Activated naive CD8-positive, alpha-beta T cell (primary cell): ENCODE data around the gene TRIM24.
"Not testable (repeated sequence)": the region's sequence is repeated elsewhere in the genome, so short reads cannot be mapped to it uniquely, and the experiment has no call there.

ENCODE experiments used
- H3K27ac Mint-ChIP-seq: one replicate; pipeline ENCODE4 v1.8.0; 2021; ENCODE audit warnings: mixed read lengths
- H3K27me3 Mint-ChIP-seq: one replicate; pipeline ENCODE4 v1.8.0; 2021; ENCODE audit warnings: mixed read lengths
- H3K36me3 Mint-ChIP-seq: one replicate; pipeline ENCODE4 v1.8.0; 2021; ENCODE audit warnings: mixed read lengths
- H3K4me1 Mint-ChIP-seq: one replicate; pipeline ENCODE4 v1.8.0; 2021; ENCODE audit warnings: low read depth, mixed read lengths
- H3K4me3 Mint-ChIP-seq: one replicate; pipeline ENCODE4 v1.8.0; 2021; ENCODE audit warnings: mild to moderate bottlenecking, mixed read lengths
- H3K9me3 Mint-ChIP-seq: one replicate; pipeline ENCODE4 v1.8.0; 2021; ENCODE audit warnings: low read depth, mixed read lengths

Gene TRIM24

GRCh38 chr7:138525757-138526156, 65.7 kb downstream of the TRIM24 start:
- no peaks in the 10 kb centered on the region for H3K4me1 Mint-ChIP-seq
- peaks cover 52% of the 10 kb centered on the region for H3K36me3 Mint-ChIP-seq
- H3K9me3 Mint-ChIP-seq = peaks cover 31% of the 10 kb centered on the region
- no peak overlapping the region for H3K27ac Mint-ChIP-seq
- no peaks in the 10 kb centered on the region for H3K27me3 Mint-ChIP-seq
- H3K4me3 Mint-ChIP-seq = no peak overlapping the region

GRCh38 chr7:138527746-138528223, 67.7 kb downstream of the TRIM24 start:
- Mint-ChIP-seq H3K36me3 (peaks cover 51% of the 10 kb centered on the region), H3K4me3 (no peak overlapping the region), H3K27ac (no peak overlapping the region), H3K9me3 (peaks cover 27% of the 10 kb centered on the region), H3K4me1 (peaks cover 2% of the 10 kb centered on the region), H3K27me3 (no peaks in the 10 kb centered on the region)

- peaks cover 50% of the 10 kb centered on the region for H3K36me3 Mint-ChIP-seq
- not testable (repeated sequence) for H3K4me1 Mint-ChIP-seq, H3K27ac Mint-ChIP-seq, H3K4me3 Mint-ChIP-seq, H3K27me3 Mint-ChIP-seq, H3K9me3 Mint-ChIP-seq
Observed at GRCh38 chr7:138536833-138537232, 76.8 kb downstream of the TRIM24 start.

- Mint-ChIP-seq H3K4me3 (no peak overlapping the region), H3K27ac (no peak overlapping the region), H3K4me1 (peaks cover 3% of the 10 kb centered on the region), H3K9me3 (peaks cover 3% of the 10 kb centered on the region), H3K36me3 (peaks cover 52% of the 10 kb centered on the region), H3K27me3 (no peaks in the 10 kb centered on the region)
Observed at GRCh38 chr7:138538518-138538917, 78.5 kb downstream of the TRIM24 start.

- H3K4me3 Mint-ChIP-seq = no peak overlapping the region
- H3K36me3 Mint-ChIP-seq = peaks cover 54% of the 10 kb centered on the region
- no peaks in the 10 kb centered on the region for H3K27me3 Mint-ChIP-seq
- H3K4me1 Mint-ChIP-seq = peaks cover 3% of the 10 kb centered on the region
- H3K27ac Mint-ChIP-seq = no peak overlapping the region
- H3K9me3 Mint-ChIP-seq = peaks cover 3% of the 10 kb centered on the region
Observed at GRCh38 chr7:138538997-138539644, 79.1 kb downstream of the TRIM24 start.

GRCh38 chr7:138542183-138542582, 82.1 kb downstream of the TRIM24 start:
- Mint-ChIP-seq H3K27me3 (no peaks in the 10 kb centered on the region), H3K27ac (peak overlapping the region; percentile 16), H3K9me3 (peaks cover 3% of the 10 kb centered on the region), H3K4me1 (peaks cover 3% of the 10 kb centered on the region), H3K36me3 (peaks cover 64% of the 10 kb centered on the region), H3K4me3 (no peak overlapping the region)

- H3K27me3 Mint-ChIP-seq = no peaks in the 10 kb centered on the region
- H3K36me3 Mint-ChIP-seq = peaks cover 67% of the 10 kb centered on the region
- no peak overlapping the region for H3K27ac Mint-ChIP-seq
- peaks cover 3% of the 10 kb centered on the region for H3K4me1 Mint-ChIP-seq
- H3K9me3 Mint-ChIP-seq = peaks cover 3% of the 10 kb centered on the region
- no peak overlapping the region for H3K4me3 Mint-ChIP-seq
Observed at GRCh38 chr7:138543739-138544138, 83.7 kb downstream of the TRIM24 start.

- Mint-ChIP-seq H3K27ac (no peak overlapping the region), H3K4me1 (peaks cover 3% of the 10 kb centered on the region), H3K36me3 (peaks cover 71% of the 10 kb centered on the region), H3K9me3 (peaks cover 8% of the 10 kb centered on the region), H3K4me3 (no peak overlapping the region), H3K27me3 (no peaks in the 10 kb centered on the region)
Observed at GRCh38 chr7:138545123-138545522, 85.1 kb downstream of the TRIM24 start.

- Mint-ChIP-seq H3K4me3 (no peak overlapping the region), H3K9me3 (peaks cover 11% of the 10 kb centered on the region), H3K27ac (no peak overlapping the region), H3K36me3 (peaks cover 71% of the 10 kb centered on the region), H3K4me1 (peaks cover 3% of the 10 kb centered on the region), H3K27me3 (no peaks in the 10 kb centered on the region)
Observed at GRCh38 chr7:138546064-138546619, 86.1 kb downstream of the TRIM24 start.

GRCh38 chr7:138546829-138547228, 86.8 kb downstream of the TRIM24 start:
- H3K36me3 Mint-ChIP-seq = peaks cover 70% of the 10 kb centered on the region
- no peak overlapping the region for H3K27ac Mint-ChIP-seq
- no peak overlapping the region for H3K4me3 Mint-ChIP-seq
- peaks cover 12% of the 10 kb centered on the region for H3K9me3 Mint-ChIP-seq
- H3K4me1 Mint-ChIP-seq = peaks cover 3% of the 10 kb centered on the region
- no peaks in the 10 kb centered on the region for H3K27me3 Mint-ChIP-seq

GRCh38 chr7:138549082-138549481, 89.0 kb downstream of the TRIM24 start:
- H3K4me3 Mint-ChIP-seq = no peak overlapping the region
- peaks cover 14% of the 10 kb centered on the region for H3K9me3 Mint-ChIP-seq
- H3K4me1 Mint-ChIP-seq = no peaks in the 10 kb centered on the region
- peaks cover 79% of the 10 kb centered on the region for H3K36me3 Mint-ChIP-seq
- no peaks in the 10 kb centered on the region for H3K27me3 Mint-ChIP-seq
- no peak overlapping the region for H3K27ac Mint-ChIP-seq

GRCh38 chr7:138550337-138550736, 90.3 kb downstream of the TRIM24 start:
- Mint-ChIP-seq H3K27ac (no peak overlapping the region), H3K36me3 (peaks cover 78% of the 10 kb centered on the region), H3K4me3 (no peak overlapping the region), H3K9me3 (peaks cover 14% of the 10 kb centered on the region), H3K27me3 (no peaks in the 10 kb centered on the region), H3K4me1 (no peaks in the 10 kb centered on the region)

- no peaks in the 10 kb centered on the region for H3K4me1 Mint-ChIP-seq
- H3K36me3 Mint-ChIP-seq = peaks cover 74% of the 10 kb centered on the region
- H3K9me3 Mint-ChIP-seq = peaks cover 14% of the 10 kb centered on the region
- H3K27me3 Mint-ChIP-seq = no peaks in the 10 kb centered on the region
- no peak overlapping the region for H3K27ac Mint-ChIP-seq
- no peak overlapping the region for H3K4me3 Mint-ChIP-seq
Observed at GRCh38 chr7:138551102-138551501, 91.0 kb downstream of the TRIM24 start.

- no peak overlapping the region for H3K4me3 Mint-ChIP-seq
- peaks cover 79% of the 10 kb centered on the region for H3K36me3 Mint-ChIP-seq
- no peaks in the 10 kb centered on the region for H3K4me1 Mint-ChIP-seq
- no peaks in the 10 kb centered on the region for H3K27me3 Mint-ChIP-seq
- no peak overlapping the region for H3K27ac Mint-ChIP-seq
- peaks cover 21% of the 10 kb centered on the region for H3K9me3 Mint-ChIP-seq
Observed at GRCh38 chr7:138553805-138554204, 93.7 kb downstream of the TRIM24 start.

GRCh38 chr7:138554674-138555073, 94.6 kb downstream of the TRIM24 start:
- no peak overlapping the region for H3K27ac Mint-ChIP-seq
- no peak overlapping the region for H3K4me3 Mint-ChIP-seq
- H3K4me1 Mint-ChIP-seq = no peaks in the 10 kb centered on the region
- H3K36me3 Mint-ChIP-seq = peaks cover 80% of the 10 kb centered on the region
- H3K27me3 Mint-ChIP-seq = no peaks in the 10 kb centered on the region
- H3K9me3 Mint-ChIP-seq = peaks cover 18% of the 10 kb centered on the region

- Mint-ChIP-seq H3K36me3 (peaks cover 82% of the 10 kb centered on the region), H3K9me3 (peaks cover 16% of the 10 kb centered on the region), H3K27ac (no peak overlapping the region), H3K27me3 (no peaks in the 10 kb centered on the region), H3K4me3 (no peak overlapping the region), H3K4me1 (no peaks in the 10 kb centered on the region)
Observed at GRCh38 chr7:138555684-138556083, 95.6 kb downstream of the TRIM24 start.
